ENCODE data around the gene ALK. TPM values are rescaled to one million over a fixed set of nuclear protein-coding genes. Genes with fewer than 3 reads are reported as not detected.

Gene ALK
- total and polyA plus RNA-seq, 7 experiments from 2014 or later, result 0.13 TPM; not detected in 6

- ATAC-seq (no peak), DNase-seq (no peak)
- Histone ChIP-seq H3K27me3 (ENCODE audit: control insufficient read depth in 2 of 2, insufficient read depth in 2 of 2, low read length in 2 of 2) (no peaks in the 10 kb centered on the region), H3K4me3 (ENCODE audit: low read length) (no peak overlapping the region), H3K27ac (ENCODE audit: low read depth, low read length) (no peak overlapping the region), H3K36me3 (ENCODE audit: control insufficient read depth in 2 of 3, insufficient read depth in 3 of 3, low read length in 3 of 3) (no peaks in the 10 kb centered on the region), H3K9me3 (ENCODE audit: control insufficient read depth in 2 of 3, low read length in 3 of 3) (no peaks in the 10 kb centered on the region), H3K4me1 (ENCODE audit: control insufficient read depth in 2 of 2, insufficient read depth in 2 of 2, low read length in 2 of 2) (no peaks in the 10 kb centered on the region)
- Mint-ChIP-seq H3K27ac (no peak overlapping the region), H3K4me1 (no peaks in the 10 kb centered on the region), H3K4me3 (no peak overlapping the region), H3K36me3 (no peaks in the 10 kb centered on the region), H3K27me3 (peaks cover 7 to 53% (median 34%) of the 10 kb centered on the region in 5 donors), H3K9me3 (peaks cover 0 to 4% (median 2%) of the 10 kb centered on the region in 11 donors)
- ChIA-PET CTCF (no interaction called here), POLR2A (interaction anchor here (0.6 kb wide), 1 partner anchor 1604 kb away, joined by 4 read pairs; no protein-coding TSS in a partner anchor)
- intact Hi-C loops (cut with micrococcal nuclease), result no loop called here
Observed at GRCh38 chr2:29950481-29950880, 29.1 kb upstream of the ALK start.

GRCh38 chr2:29949042-29949441, 27.7 kb upstream of the ALK start:
- Mint-ChIP-seq H3K9me3 (peaks cover 0 to 16% (median 3%) of the 10 kb centered on the region in 11 donors), H3K4me3 (no peak overlapping the region), H3K27me3 (peaks cover 3 to 48% (median 25%) of the 10 kb centered on the region in 5 donors), H3K4me1 (no peaks in the 10 kb centered on the region), H3K27ac (no peak overlapping the region), H3K36me3 (peaks cover 0 to 1% (median 0%) of the 10 kb centered on the region in 5 donors)
- CTCF ChIA-PET, result no interaction called here
- Histone ChIP-seq H3K4me1 (ENCODE audit: control insufficient read depth in 2 of 2, insufficient read depth in 2 of 2, low read length in 2 of 2) (no peaks in the 10 kb centered on the region), H3K27ac (ENCODE audit: low read depth, low read length) (no peak overlapping the region), H3K9me3 (ENCODE audit: control insufficient read depth in 2 of 3, low read length in 3 of 3) (no peaks in the 10 kb centered on the region), H3K27me3 (ENCODE audit: control insufficient read depth in 2 of 2, insufficient read depth in 2 of 2, low read length in 2 of 2) (no peaks in the 10 kb centered on the region), H3K4me3 (ENCODE audit: low read length) (no peak overlapping the region), H3K36me3 (ENCODE audit: control insufficient read depth in 2 of 3, insufficient read depth in 3 of 3, low read length in 3 of 3) (no peaks in the 10 kb centered on the region)
- no peak for DNase-seq
- POLR2A ChIA-PET, result no interaction called here
- ATAC-seq, result no peak
- intact Hi-C loops (cut with micrococcal nuclease), result no loop called here

- ChIA-PET POLR2A (no interaction called here), CTCF (no interaction called here)
- no peaks in the 10 kb centered on the region for H3K4me1 ChIP-seq (ENCODE audit: control insufficient read depth in 2 of 2, insufficient read depth in 2 of 2, low read length in 2 of 2)
- no peaks in the 10 kb centered on the region for H3K4me1 Mint-ChIP-seq
- H3K27ac Mint-ChIP-seq, result no peak overlapping the region
- no peaks in the 10 kb centered on the region for H3K36me3 ChIP-seq (ENCODE audit: control insufficient read depth in 2 of 3, insufficient read depth in 3 of 3, low read length in 3 of 3)
- H3K9me3 ChIP-seq (ENCODE audit: control insufficient read depth in 2 of 3, low read length in 3 of 3), result no peaks in the 10 kb centered on the region
- peaks cover 0 to 24% (median 9%) of the 10 kb centered on the region in 11 donors for H3K9me3 Mint-ChIP-seq
- no peak overlapping the region for H3K4me3 ChIP-seq (ENCODE audit: low read length)
- intact Hi-C loops (cut with micrococcal nuclease), result no loop called here
- peaks cover 0 to 48% (median 19%) of the 10 kb centered on the region in 5 donors for H3K27me3 Mint-ChIP-seq
- H3K27me3 ChIP-seq (ENCODE audit: control insufficient read depth in 2 of 2, insufficient read depth in 2 of 2, low read length in 2 of 2), result no peaks in the 10 kb centered on the region
- no peak overlapping the region for H3K4me3 Mint-ChIP-seq
- H3K36me3 Mint-ChIP-seq, result peaks cover 0 to 3% (median 0%) of the 10 kb centered on the region in 5 donors
- no peak for DNase-seq
- no peak for ATAC-seq
- H3K27ac ChIP-seq (ENCODE audit: low read depth, low read length), result no peak overlapping the region
Observed at GRCh38 chr2:29946505-29946904, 25.1 kb upstream of the ALK start.

- intact Hi-C loops (cut with micrococcal nuclease), result no loop called here
- Histone ChIP-seq H3K9me3 (ENCODE audit: control insufficient read depth in 2 of 3, low read length in 3 of 3) (no peaks in the 10 kb centered on the region), H3K4me3 (ENCODE audit: low read length) (no peak overlapping the region), H3K27ac (ENCODE audit: low read depth, low read length) (no peak overlapping the region), H3K36me3 (ENCODE audit: control insufficient read depth in 2 of 3, insufficient read depth in 3 of 3, low read length in 3 of 3) (no peaks in the 10 kb centered on the region), H3K27me3 (ENCODE audit: control insufficient read depth in 2 of 2, insufficient read depth in 2 of 2, low read length in 2 of 2) (no peaks in the 10 kb centered on the region), H3K4me1 (ENCODE audit: control insufficient read depth in 2 of 2, insufficient read depth in 2 of 2, low read length in 2 of 2) (no peaks in the 10 kb centered on the region)
- POLR2A ChIA-PET, result no interaction called here
- no peak overlapping the region for H3K27ac Mint-ChIP-seq
- DNase-seq, result no peak
- no peak overlapping the region for H3K4me3 Mint-ChIP-seq
- CTCF ChIA-PET, result no interaction called here
- ATAC-seq, result no peak
- peaks cover 0 to 3% (median 0%) of the 10 kb centered on the region in 5 donors for H3K36me3 Mint-ChIP-seq
- H3K27me3 Mint-ChIP-seq, result peaks cover under 1 to 32% (median 13%) of the 10 kb centered on the region in 5 donors
- H3K4me1 Mint-ChIP-seq, result no peaks in the 10 kb centered on the region
- H3K9me3 Mint-ChIP-seq, result peaks cover 0 to 24% (median 10%) of the 10 kb centered on the region in 11 donors
Observed at GRCh38 chr2:29942711-29943110, 21.3 kb upstream of the ALK start.

- CTCF ChIA-PET, result interaction anchor here (0.7 kb wide), 1 partner anchor 17 kb away, joined by 3 read pairs; no protein-coding TSS in a partner anchor
- Mint-ChIP-seq H3K36me3 (peaks cover 0 to 3% (median 0%) of the 10 kb centered on the region in 5 donors), H3K4me1 (no peaks in the 10 kb centered on the region), H3K27ac (no peak overlapping the region), H3K9me3 (peaks cover 0 to 20% (median 10%) of the 10 kb centered on the region in 11 donors), H3K4me3 (no peak overlapping the region), H3K27me3 (peaks cover 4 to 32% (median 18%) of the 10 kb centered on the region in 5 donors)
- no peaks in the 10 kb centered on the region for H3K36me3 ChIP-seq (ENCODE audit: control insufficient read depth in 2 of 3, insufficient read depth in 3 of 3, low read length in 3 of 3)
- no peaks in the 10 kb centered on the region for H3K9me3 ChIP-seq (ENCODE audit: control insufficient read depth in 2 of 3, low read length in 3 of 3)
- no peak for ATAC-seq
- POLR2A ChIA-PET, result no interaction called here
- no peak for DNase-seq
- intact Hi-C loops (cut with micrococcal nuclease), result no loop called here
- H3K27me3 ChIP-seq (ENCODE audit: control insufficient read depth in 2 of 2, insufficient read depth in 2 of 2, low read length in 2 of 2), result no peaks in the 10 kb centered on the region
- H3K27ac ChIP-seq (ENCODE audit: low read depth, low read length), result no peak overlapping the region
- no peak overlapping the region for H3K4me3 ChIP-seq (ENCODE audit: low read length)
- H3K4me1 ChIP-seq (ENCODE audit: control insufficient read depth in 2 of 2, insufficient read depth in 2 of 2, low read length in 2 of 2), result no peaks in the 10 kb centered on the region
Observed at GRCh38 chr2:29940706-29941105, 19.3 kb upstream of the ALK start.

GRCh38 chr2:29936020-29936419, 14.6 kb upstream of the ALK start:
- DNase-seq (no peak), ATAC-seq (no peak)
- intact Hi-C loops (cut with micrococcal nuclease), result no loop called here
- Mint-ChIP-seq H3K27me3 (peaks cover 7 to 43% (median 39%) of the 10 kb centered on the region in 5 donors), H3K4me3 (no peak overlapping the region), H3K4me1 (no peaks in the 10 kb centered on the region), H3K36me3 (no peaks in the 10 kb centered on the region), H3K9me3 (peaks cover 0 to 3% (median 0%) of the 10 kb centered on the region in 11 donors), H3K27ac (no peak overlapping the region)
- Histone ChIP-seq H3K9me3 (ENCODE audit: control insufficient read depth in 2 of 3, low read length in 3 of 3) (no peaks in the 10 kb centered on the region), H3K4me3 (ENCODE audit: low read length) (no peak overlapping the region), H3K36me3 (ENCODE audit: control insufficient read depth in 2 of 3, insufficient read depth in 3 of 3, low read length in 3 of 3) (no peaks in the 10 kb centered on the region), H3K27ac (ENCODE audit: low read depth, low read length) (no peak overlapping the region), H3K27me3 (ENCODE audit: control insufficient read depth in 2 of 2, insufficient read depth in 2 of 2, low read length in 2 of 2) (no peaks in the 10 kb centered on the region), H3K4me1 (ENCODE audit: control insufficient read depth in 2 of 2, insufficient read depth in 2 of 2, low read length in 2 of 2) (no peaks in the 10 kb centered on the region)
- POLR2A ChIA-PET, result no interaction called here
- CTCF ChIA-PET, result no interaction called here

- no peaks in the 10 kb centered on the region for H3K4me1 ChIP-seq (ENCODE audit: control insufficient read depth in 2 of 2, insufficient read depth in 2 of 2, low read length in 2 of 2)
- ChIA-PET POLR2A (no interaction called here), CTCF (interaction anchor here (0.9 kb wide), 1 partner anchor 8 kb away, joined by 3 read pairs; no protein-coding TSS in a partner anchor)
- Mint-ChIP-seq H3K4me3 (no peak overlapping the region), H3K27ac (no peak overlapping the region), H3K27me3 (peaks cover 2 to 41% (median 30%) of the 10 kb centered on the region in 5 donors), H3K9me3 (peaks cover 0 to 3% (median 0%) of the 10 kb centered on the region in 11 donors), H3K4me1 (no peaks in the 10 kb centered on the region), H3K36me3 (no peaks in the 10 kb centered on the region)
- intact Hi-C loops (cut with micrococcal nuclease), result no loop called here
- ATAC-seq, result no peak
- no peak overlapping the region for H3K27ac ChIP-seq (ENCODE audit: low read depth, low read length)
- no peak overlapping the region for H3K4me3 ChIP-seq (ENCODE audit: low read length)
- DNase-seq, result no peak
- H3K9me3 ChIP-seq (ENCODE audit: control insufficient read depth in 2 of 3, low read length in 3 of 3), result no peaks in the 10 kb centered on the region
- H3K36me3 ChIP-seq (ENCODE audit: control insufficient read depth in 2 of 3, insufficient read depth in 3 of 3, low read length in 3 of 3), result no peaks in the 10 kb centered on the region
- H3K27me3 ChIP-seq (ENCODE audit: control insufficient read depth in 2 of 2, insufficient read depth in 2 of 2, low read length in 2 of 2), result no peaks in the 10 kb centered on the region
Observed at GRCh38 chr2:29931818-29932217, 10.4 kb upstream of the ALK start.

Measured in naive thymus-derived CD4-positive, alpha-beta T cell (primary cell).